ENCODE results near the gene TRAF2. TPM values are rescaled to one million over a fixed set of nuclear protein-coding genes. Genes with fewer than 3 reads are reported as not detected.
"Not testable (repeated sequence)": the region's sequence is repeated elsewhere in the genome, so short reads cannot be mapped to it uniquely, and the experiment has no call there.

TRAF2 gene, protein sequence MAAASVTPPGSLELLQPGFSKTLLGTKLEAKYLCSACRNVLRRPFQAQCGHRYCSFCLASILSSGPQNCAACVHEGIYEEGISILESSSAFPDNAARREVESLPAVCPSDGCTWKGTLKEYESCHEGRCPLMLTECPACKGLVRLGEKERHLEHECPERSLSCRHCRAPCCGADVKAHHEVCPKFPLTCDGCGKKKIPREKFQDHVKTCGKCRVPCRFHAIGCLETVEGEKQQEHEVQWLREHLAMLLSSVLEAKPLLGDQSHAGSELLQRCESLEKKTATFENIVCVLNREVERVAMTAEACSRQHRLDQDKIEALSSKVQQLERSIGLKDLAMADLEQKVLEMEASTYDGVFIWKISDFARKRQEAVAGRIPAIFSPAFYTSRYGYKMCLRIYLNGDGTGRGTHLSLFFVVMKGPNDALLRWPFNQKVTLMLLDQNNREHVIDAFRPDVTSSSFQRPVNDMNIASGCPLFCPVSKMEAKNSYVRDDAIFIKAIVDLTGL
- 10 to 100 TPM; 11.0 to 16.6 TPM for polyA plus RNA-seq

DNA sequence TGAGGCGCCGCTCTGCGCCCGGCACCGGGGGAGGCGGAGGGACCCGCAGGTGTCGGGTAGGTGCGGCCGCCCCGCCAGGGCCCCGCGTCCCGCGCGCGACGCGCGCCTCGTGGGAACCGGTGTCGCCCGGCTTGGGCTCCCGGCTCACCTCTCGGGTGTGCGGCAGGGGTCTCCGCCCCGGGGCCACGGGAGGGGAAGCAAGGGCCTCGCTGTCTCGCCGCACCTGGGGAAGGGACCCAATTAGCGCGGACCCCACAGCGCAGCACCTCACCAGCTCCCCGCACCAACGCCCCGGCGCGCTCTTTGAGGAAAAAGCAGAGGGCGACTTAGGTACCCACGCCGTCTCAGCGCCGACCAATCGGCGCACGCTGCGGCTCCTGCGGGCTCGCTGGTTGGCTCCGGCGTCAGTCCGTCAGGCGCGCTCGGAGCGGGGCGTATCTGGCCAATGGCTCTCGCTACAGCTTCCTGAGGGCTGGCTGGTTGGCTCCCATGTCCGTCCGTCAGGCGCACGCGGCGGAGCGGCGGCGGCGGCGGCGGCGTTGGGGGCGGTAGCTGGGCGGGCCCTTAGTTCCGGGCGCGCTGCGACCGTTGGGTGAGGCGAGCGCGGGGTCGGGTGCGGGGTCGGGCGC, at the start of gene TRAF2:
TRAF2 (plus strand) TSS at position 567 of the 629 bp plus-strand sequence. CDS start 12,225 bp downstream, outside the sequence.
- Histone ChIP-seq H3K9me3 (ENCODE audit: control insufficient read depth in 2 of 2, insufficient read depth in 1 of 2, low read depth in 1 of 2, low read length in 1 of 2) (no peaks in the 10 kb centered on the region), H3K27ac (ENCODE audit: low read depth in 2 of 2, low read length in 1 of 2) (peak within 1 kb of the TSS; percentile 69 to 85), H3K4me3 (ENCODE audit: low read depth in 1 of 2, low read length in 2 of 2) (peak within 1 kb of the TSS; percentile 88 to 95), H3K36me3 (ENCODE audit: control insufficient read depth in 2 of 2, insufficient read depth in 2 of 2, low read length in 1 of 2) (no peaks in the 10 kb centered on the region), H3K27me3 (ENCODE audit: control insufficient read depth in 1 of 2, insufficient read depth in 2 of 2, low read length in 2 of 2) (no peaks in the 10 kb centered on the region), H3K4me1 (ENCODE audit: control insufficient read depth in 2 of 2, insufficient read depth in 2 of 2, low read length in 1 of 2) (peaks cover 8 to 12% of the 10 kb centered on the region in 2 donors)
- 0% methylated on average over 78 to 88 of the region's 88 CpGs for WGBS, 2 donors

GRCh38 chr9:136837146-136837855, 49.0 kb upstream of the TRAF2 start:
- WGBS, 2 donors, result 88 to 92% methylated on average over 21 to 27 of the region's 27 CpGs
- Histone ChIP-seq H3K9me3 (ENCODE audit: control insufficient read depth in 2 of 2, insufficient read depth in 1 of 2, low read depth in 1 of 2, low read length in 1 of 2) (no peaks in the 10 kb centered on the region), H3K4me3 (ENCODE audit: low read depth in 1 of 2, low read length in 2 of 2) (no peak overlapping the region), H3K27ac (ENCODE audit: low read depth in 2 of 2, low read length in 1 of 2) (no peak overlapping the region), H3K4me1 (ENCODE audit: control insufficient read depth in 2 of 2, insufficient read depth in 2 of 2, low read length in 1 of 2) (peaks cover 0 to 8% of the 10 kb centered on the region in 2 donors), H3K36me3 (ENCODE audit: control insufficient read depth in 2 of 2, insufficient read depth in 2 of 2, low read length in 1 of 2) (peaks cover 0 to 29% of the 10 kb centered on the region in 2 donors), H3K27me3 (ENCODE audit: control insufficient read depth in 1 of 2, insufficient read depth in 2 of 2, low read length in 2 of 2) (no peaks in the 10 kb centered on the region)

GRCh38 chr9:136837856-136838277, 48.4 kb upstream of the TRAF2 start:
- not testable (repeated sequence) for H3K27me3 ChIP-seq (ENCODE audit: control insufficient read depth in 1 of 2, insufficient read depth in 2 of 2, low read length in 2 of 2); H3K4me3 ChIP-seq (ENCODE audit: low read depth in 1 of 2, low read length in 2 of 2); H3K27ac ChIP-seq (ENCODE audit: low read depth in 2 of 2, low read length in 1 of 2); H3K9me3 ChIP-seq (ENCODE audit: control insufficient read depth in 2 of 2, insufficient read depth in 1 of 2, low read depth in 1 of 2, low read length in 1 of 2)
- Histone ChIP-seq H3K4me1 (ENCODE audit: control insufficient read depth in 2 of 2, insufficient read depth in 2 of 2, low read length in 1 of 2) (peaks cover 0 to 11% of the 10 kb centered on the region in 2 donors), H3K36me3 (ENCODE audit: control insufficient read depth in 2 of 2, insufficient read depth in 2 of 2, low read length in 1 of 2) (peaks cover 0 to 25% of the 10 kb centered on the region in 2 donors)
- 93 to 94% methylated on average over 15 of the region's 15 CpGs for WGBS, 2 donors

DNA sequence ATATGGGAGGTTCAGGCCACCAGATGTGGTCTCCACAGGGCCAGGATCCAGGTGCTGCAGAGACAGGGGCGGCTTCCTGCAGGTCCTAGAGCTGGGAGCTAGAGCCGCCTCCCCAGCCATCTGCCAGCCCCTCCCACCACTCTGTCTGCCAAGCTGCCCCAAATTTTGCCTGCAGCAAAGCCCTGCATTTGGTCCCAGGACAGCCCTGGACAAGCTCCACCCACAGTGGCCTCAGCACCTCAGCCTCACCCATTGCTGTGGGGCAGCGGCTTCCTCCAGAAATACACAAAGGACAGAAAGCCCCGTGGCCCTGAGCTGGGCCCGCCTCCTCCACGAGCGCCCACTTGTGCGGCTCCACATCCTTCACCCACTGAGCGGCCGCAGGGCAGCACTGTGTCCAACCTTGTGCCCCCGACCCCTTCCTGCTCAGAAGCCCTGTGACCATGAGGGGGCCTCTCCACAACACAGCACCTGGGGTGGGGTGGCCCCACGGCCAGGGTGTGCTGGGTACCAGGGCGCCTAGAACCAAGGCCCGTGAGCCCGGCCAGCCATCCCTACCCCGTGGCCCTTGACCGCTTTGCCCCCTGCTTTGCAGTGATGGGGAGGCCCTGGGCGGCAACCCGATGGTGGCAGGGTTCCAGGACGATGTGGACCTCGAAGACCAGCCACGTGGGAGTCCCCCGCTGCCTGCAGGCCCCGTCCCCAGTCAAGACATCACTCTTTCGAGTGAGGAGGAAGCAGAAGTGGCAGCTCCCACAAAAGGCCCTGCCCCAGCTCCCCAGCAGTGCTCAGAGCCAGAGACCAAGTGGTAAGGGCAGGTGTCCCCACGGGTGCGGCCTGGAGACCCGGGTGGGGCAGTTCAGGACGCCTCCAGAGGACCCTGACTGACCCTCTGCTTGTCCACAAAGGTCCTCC, 47.7 kb upstream of the TRAF2 start:
- H3K4me3 ChIP-seq (ENCODE audit: low read depth in 1 of 2, low read length in 2 of 2), result no peak overlapping the region
- 80 to 84% methylated on average over 29 of the region's 29 CpGs for WGBS, 2 donors
- no peaks in the 10 kb centered on the region for H3K9me3 ChIP-seq (ENCODE audit: control insufficient read depth in 2 of 2, insufficient read depth in 1 of 2, low read depth in 1 of 2, low read length in 1 of 2)
- H3K36me3 ChIP-seq (ENCODE audit: control insufficient read depth in 2 of 2, insufficient read depth in 2 of 2, low read length in 1 of 2), result peaks cover 0 to 25% of the 10 kb centered on the region in 2 donors
- H3K27ac ChIP-seq (ENCODE audit: low read depth in 2 of 2, low read length in 1 of 2), result no peak overlapping the region
- H3K27me3 ChIP-seq (ENCODE audit: control insufficient read depth in 1 of 2, insufficient read depth in 2 of 2, low read length in 2 of 2), result no peaks in the 10 kb centered on the region
- H3K4me1 ChIP-seq (ENCODE audit: control insufficient read depth in 2 of 2, insufficient read depth in 2 of 2, low read length in 1 of 2), result peaks cover 0 to 15% of the 10 kb centered on the region in 2 donors

DNA sequence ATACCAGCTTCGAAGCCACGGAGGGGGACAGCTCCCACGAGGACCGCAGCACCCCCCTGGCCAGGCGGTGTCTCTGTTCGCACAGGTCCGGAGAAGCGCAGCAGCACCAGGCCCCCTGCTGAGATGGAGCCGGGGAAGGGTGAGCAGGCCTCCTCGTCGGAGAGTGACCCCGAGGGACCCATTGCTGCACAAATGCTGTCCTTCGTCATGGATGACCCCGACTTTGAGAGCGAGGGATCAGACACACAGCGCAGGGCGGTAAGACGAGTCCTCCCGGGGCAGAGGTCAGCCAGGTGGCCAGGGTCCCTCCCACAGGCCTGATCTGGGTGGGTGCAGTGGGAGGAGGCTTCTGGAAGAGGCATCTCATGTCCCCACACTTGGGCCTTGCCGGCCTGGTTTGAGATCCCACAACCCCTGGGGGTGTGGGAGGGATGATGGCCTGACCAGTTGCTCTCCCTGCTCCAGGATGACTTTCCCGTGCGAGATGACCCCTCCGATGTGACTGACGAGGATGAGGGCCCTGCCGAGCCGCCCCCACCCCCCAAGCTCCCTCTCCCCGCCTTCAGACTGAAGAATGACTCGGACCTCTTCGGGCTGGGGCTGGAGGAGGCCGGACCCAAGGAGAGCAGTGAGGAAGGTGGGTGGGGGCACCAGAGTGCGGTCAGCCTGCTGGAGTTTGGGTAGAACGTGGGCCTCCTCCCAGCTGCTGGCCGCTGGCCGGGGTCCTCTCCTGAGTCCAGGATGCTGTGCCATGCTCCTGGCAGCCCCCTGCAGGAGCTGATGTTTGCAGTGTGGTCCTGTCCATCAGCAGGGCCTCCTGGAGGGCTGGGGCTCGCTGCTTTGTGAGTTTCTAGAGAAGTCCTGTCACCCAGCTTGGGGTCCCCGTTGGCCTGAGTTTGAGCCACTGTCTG, 46.8 kb upstream of the TRAF2 start:
- 87 to 89% methylated on average over 36 of the region's 36 CpGs for WGBS, 2 donors
- peaks cover 0 to 15% of the 10 kb centered on the region in 2 donors for H3K4me1 ChIP-seq (ENCODE audit: control insufficient read depth in 2 of 2, insufficient read depth in 2 of 2, low read length in 1 of 2)
- H3K27ac ChIP-seq (ENCODE audit: low read depth in 2 of 2, low read length in 1 of 2), result no peak overlapping the region
- H3K27me3 ChIP-seq (ENCODE audit: control insufficient read depth in 1 of 2, insufficient read depth in 2 of 2, low read length in 2 of 2), result no peaks in the 10 kb centered on the region
- H3K4me3 ChIP-seq (ENCODE audit: low read depth in 1 of 2, low read length in 2 of 2), result no peak overlapping the region
- no peaks in the 10 kb centered on the region for H3K9me3 ChIP-seq (ENCODE audit: control insufficient read depth in 2 of 2, insufficient read depth in 1 of 2, low read depth in 1 of 2, low read length in 1 of 2)
- H3K36me3 ChIP-seq (ENCODE audit: control insufficient read depth in 2 of 2, insufficient read depth in 2 of 2, low read length in 1 of 2), result peaks cover 0 to 22% of the 10 kb centered on the region in 2 donors

DNA sequence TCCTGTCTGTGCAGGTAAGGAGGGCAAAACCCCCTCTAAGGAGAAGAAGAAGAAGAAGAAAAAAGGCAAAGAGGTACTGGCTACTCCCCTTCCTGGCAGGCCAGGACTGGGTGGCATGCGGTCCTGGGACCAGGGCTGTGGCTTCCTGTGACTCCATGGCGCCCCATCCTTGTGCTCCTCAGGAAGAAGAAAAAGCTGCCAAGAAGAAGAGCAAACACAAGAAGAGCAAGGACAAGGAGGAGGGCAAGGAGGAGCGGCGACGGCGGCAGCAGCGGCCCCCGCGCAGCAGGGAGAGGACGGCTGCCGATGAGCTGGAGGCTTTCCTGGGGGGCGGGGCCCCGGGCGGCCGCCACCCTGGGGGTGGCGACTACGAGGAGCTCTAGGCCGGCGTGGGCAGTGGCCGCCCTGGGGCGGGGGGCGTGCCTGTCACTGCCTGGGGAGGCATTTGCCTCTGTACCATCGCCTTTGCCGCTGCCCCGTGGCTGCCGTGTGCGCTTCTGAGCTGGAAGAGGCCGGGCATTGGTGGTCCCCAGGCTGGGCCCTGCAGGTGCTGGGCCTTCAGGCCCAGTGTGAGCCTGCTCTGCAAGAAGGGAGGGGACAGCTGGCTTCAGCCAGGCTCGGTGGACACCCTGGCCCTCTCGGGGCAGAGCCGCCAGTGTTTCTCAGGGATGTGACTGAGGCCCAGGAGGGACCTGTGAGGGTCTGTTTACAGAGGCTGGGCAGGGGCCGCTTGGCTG, 46.0 kb upstream of the TRAF2 start:
- H3K9me3 ChIP-seq (ENCODE audit: control insufficient read depth in 2 of 2, insufficient read depth in 1 of 2, low read depth in 1 of 2, low read length in 1 of 2), result peaks cover 0 to 2% of the 10 kb centered on the region in 2 donors
- no peak overlapping the region for H3K4me3 ChIP-seq (ENCODE audit: low read depth in 1 of 2, low read length in 2 of 2)
- no peaks in the 10 kb centered on the region for H3K27me3 ChIP-seq (ENCODE audit: control insufficient read depth in 1 of 2, insufficient read depth in 2 of 2, low read length in 2 of 2)
- WGBS, 2 donors, result 66 to 71% methylated on average over 26 to 32 of the region's 32 CpGs
- H3K36me3 ChIP-seq (ENCODE audit: control insufficient read depth in 2 of 2, insufficient read depth in 2 of 2, low read length in 1 of 2), result peaks cover 0 to 22% of the 10 kb centered on the region in 2 donors
- H3K4me1 ChIP-seq (ENCODE audit: control insufficient read depth in 2 of 2, insufficient read depth in 2 of 2, low read length in 1 of 2), result peaks cover 0 to 17% of the 10 kb centered on the region in 2 donors
- no peak overlapping the region for H3K27ac ChIP-seq (ENCODE audit: low read depth in 2 of 2, low read length in 1 of 2)

GRCh38 chr9:136840877-136841645, 45.3 kb upstream of the TRAF2 start:
- peaks cover 0 to 16% of the 10 kb centered on the region in 2 donors for H3K36me3 ChIP-seq (ENCODE audit: control insufficient read depth in 2 of 2, insufficient read depth in 2 of 2, low read length in 1 of 2)
- no peak overlapping the region for H3K4me3 ChIP-seq (ENCODE audit: low read depth in 1 of 2, low read length in 2 of 2)
- WGBS, 2 donors, result 57% methylated on average over 25 to 28 of the region's 28 CpGs
- peaks cover 0 to 3% of the 10 kb centered on the region in 2 donors for H3K9me3 ChIP-seq (ENCODE audit: control insufficient read depth in 2 of 2, insufficient read depth in 1 of 2, low read depth in 1 of 2, low read length in 1 of 2)
- no peaks in the 10 kb centered on the region for H3K27me3 ChIP-seq (ENCODE audit: control insufficient read depth in 1 of 2, insufficient read depth in 2 of 2, low read length in 2 of 2)
- peaks cover 0 to 22% of the 10 kb centered on the region in 2 donors for H3K4me1 ChIP-seq (ENCODE audit: control insufficient read depth in 2 of 2, insufficient read depth in 2 of 2, low read length in 1 of 2)
- H3K27ac ChIP-seq (ENCODE audit: low read depth in 2 of 2, low read length in 1 of 2), result no peak overlapping the region

Data from esophagus (tissue), 2 donors.